Ovary (tissue), 3 donors: ENCODE data around the gene RNU11.
A peak's percentile ranks its signal among the peaks of the same experiment; 100 is the strongest.

Source experiments
- POLR2A ChIP-seq: fragments of 450-650 bp; IDR thresholded peaks from one replicate; pipeline ENCODE4 v1.6.1; 2017; ENCODE audit warnings: antibody characterized with exemption, mild to moderate bottlenecking, moderate library complexity
- TF ChIP-seq, protein P1 (sequence below), 3 donors: fragments of 450-650 bp in 2 of 3; fragments of 200-600 bp in 1 of 3; IDR thresholded peaks; one replicate each; pipeline versions ENCODE4 v1.5.1 to v1.8.0; 2016 to 2022; ENCODE audit warnings: antibody characterized with exemption in 3 of 3, mild to moderate bottlenecking in 1 of 3
- donor health status: DM: no; HTN: no; CAD: no.

- no peak for TF ChIP-seq POLR2A
- TF ChIP-seq, protein P1, sequence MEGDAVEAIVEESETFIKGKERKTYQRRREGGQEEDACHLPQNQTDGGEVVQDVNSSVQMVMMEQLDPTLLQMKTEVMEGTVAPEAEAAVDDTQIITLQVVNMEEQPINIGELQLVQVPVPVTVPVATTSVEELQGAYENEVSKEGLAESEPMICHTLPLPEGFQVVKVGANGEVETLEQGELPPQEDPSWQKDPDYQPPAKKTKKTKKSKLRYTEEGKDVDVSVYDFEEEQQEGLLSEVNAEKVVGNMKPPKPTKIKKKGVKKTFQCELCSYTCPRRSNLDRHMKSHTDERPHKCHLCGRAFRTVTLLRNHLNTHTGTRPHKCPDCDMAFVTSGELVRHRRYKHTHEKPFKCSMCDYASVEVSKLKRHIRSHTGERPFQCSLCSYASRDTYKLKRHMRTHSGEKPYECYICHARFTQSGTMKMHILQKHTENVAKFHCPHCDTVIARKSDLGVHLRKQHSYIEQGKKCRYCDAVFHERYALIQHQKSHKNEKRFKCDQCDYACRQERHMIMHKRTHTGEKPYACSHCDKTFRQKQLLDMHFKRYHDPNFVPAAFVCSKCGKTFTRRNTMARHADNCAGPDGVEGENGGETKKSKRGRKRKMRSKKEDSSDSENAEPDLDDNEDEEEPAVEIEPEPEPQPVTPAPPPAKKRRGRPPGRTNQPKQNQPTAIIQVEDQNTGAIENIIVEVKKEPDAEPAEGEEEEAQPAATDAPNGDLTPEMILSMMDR (IDR thresholded peaks at IDR 0.05): peak; percentile 42 to 81 (median 74)
These were observed 45.6 kb upstream of the RNU11 start for GRCh38 chr1:28602536-28603439.
